NOMO-1 treated with DMSO at 0.1 percent for 48 hours (cell line): ENCODE results near the gene ZFYVE21.
A peak's percentile ranks its signal among the peaks of the same experiment; 100 is the strongest.
"Not testable (repeated sequence)": the region's sequence is repeated elsewhere in the genome, so short reads cannot be mapped to it uniquely, and the experiment has no call there.

Source experiments
- DNase-seq: peaks from one replicate; lab custom pipeline; 2025; ENCODE audit not compliant: unreplicated experiment; lab: John Stamatoyannopoulos, UW

ZFYVE21 gene

DNA sequence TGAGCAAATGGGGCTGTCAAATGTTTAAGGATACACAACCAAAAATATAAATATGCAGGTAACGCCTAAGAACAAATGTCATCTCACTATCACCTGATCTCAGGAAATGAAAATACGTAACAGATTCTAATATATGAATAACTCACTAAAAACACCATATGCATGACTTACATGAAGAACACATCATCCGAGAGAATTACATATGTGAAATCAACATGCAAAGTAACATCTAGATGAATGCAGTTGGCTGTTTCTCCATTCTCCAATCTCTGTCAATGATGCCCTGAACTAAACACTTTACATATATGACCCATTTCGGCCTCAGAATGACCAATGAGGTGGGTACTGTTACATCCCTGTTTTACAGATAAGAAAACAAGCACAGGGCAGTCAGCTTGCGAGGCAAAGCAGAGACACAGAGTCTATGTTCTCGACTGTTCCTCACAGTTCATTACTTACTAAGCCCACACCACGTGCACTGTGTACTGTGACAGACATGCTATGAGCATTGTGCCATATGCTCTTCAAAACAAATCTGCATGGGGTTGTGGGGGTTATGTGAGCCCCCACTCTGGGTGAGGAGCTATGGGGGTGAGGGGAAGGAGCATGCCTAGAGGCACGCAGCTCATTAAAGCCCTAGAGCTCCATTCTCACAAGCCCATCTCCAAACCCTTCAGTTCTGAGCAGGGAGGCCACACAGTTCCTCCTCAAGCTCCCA lies 42.6 kb downstream of the ZFYVE21 start:
- DNase-seq: no peak

DNA sequence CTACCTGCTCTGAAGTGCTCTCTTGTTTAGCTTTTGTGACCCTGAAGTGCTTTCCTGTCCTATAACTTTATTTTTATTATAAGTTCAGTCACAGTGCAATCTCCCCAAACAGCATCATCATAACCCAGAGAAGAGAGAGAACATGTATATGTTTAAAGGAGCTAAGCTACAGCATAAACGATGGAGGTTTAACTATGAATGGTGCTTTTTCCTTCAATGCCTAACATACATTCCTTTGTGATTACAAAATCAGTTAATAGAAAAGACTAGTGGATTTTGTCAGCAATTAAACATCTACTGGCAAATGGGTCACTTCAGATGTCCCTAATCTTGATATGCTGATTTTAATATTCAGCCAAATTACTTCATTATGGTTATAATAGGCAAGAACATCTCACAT lies 46.4 kb downstream of the ZFYVE21 start:
- no peak for DNase-seq

DNA sequence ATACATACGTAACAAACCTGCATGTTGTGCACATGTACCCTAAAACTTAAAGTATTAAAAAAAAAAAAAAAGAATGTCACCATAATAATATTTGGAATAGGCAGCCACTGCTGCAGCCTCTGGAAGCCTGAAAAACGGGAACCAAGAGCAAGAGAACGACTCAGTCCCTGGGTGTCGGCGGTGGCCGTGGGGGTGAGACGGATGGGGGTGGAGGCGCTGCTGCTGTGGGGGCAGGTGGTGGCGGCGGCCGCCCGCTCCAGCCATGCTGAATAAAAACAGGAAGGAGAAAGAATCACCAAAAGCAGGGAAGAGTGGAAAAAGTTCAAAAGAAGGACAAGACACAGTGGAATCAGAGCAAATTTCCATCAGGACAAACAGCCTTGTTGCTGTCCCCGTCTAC lies 46.9 kb downstream of the ZFYVE21 start:
- DNase-seq: peak; percentile 4

DNA sequence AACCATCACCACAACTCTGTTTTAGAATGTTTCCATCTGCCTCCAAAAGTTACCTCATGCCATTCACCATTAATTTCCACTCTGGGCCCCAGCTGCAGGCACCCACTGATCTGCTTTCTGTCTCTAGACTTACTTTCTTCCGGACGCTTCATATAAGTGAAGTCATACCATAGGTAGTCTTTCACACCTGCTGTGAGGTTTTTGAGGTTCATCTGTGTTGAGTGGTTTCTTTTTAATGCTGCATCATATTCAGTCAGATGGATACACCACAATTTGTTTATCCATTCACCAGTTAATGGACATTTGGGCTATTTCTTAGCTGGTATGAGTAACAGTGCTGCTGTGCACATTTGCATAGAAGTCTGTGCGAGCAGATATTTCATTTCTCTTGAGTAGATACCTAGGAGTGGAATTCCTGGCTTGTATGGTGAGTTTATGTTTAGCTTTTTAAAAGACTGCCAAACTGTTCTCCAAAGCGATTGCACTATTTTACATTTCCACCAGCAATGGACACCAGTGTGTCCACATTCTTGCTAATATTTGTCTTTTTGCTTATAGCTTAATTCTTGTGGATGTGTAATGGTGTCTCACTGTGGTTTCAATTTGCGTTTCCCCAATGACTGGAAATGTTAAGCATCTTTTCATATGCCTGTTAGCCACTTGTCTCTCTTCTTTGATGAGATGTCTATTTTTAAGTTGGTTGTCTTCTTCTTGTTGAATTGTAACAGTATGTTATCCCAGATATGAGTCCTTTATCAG lies 48.3 kb downstream of the ZFYVE21 start:
- no peak for DNase-seq

DNA sequence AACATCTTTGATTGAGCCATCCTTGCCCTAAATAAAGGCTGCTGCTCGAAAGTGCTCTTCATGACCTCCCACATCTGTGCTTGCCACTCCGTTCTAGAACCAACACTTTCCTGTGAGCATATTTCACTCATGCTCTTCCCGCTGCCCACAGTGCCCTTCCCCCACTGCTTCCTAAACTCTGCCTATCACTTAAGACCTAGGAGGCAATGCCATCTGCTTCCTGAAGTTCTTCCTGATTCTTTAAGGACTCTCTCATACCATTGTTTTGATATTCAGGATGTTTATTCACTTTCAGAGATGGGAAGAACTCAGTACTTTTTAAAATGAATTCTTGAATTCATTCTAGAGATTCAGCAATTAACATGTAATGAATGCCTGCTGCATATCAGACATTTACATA lies 49.9 kb downstream of the ZFYVE21 start:
- no peak for DNase-seq

DNA sequence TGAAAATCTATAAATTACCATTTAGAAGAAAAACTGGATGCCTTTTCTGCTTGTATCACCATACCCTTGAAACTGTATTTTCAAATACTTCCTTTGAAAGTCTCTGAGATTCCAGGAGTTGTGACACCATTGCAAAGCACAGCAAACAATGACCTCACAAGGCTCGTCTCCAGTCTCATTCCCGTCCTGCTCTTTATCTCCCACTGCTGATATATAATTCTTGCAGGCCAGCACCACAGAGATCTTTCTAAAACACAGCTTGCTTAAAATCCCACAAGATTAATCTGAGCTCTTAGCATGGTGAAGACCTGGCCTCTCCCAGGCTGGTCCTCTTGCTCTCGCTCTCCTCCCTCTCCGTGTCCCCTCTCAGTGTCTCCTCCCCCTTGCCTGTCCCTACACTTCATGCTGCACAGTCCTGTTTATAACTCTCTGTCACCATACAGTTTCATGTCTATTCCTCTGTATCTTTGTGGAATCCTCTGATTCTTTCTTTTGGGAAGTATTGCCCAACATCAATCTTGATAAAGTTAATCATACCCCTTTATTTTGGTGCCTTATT lies 51.8 kb downstream of the ZFYVE21 start:
- DNase-seq: no peak

DNA sequence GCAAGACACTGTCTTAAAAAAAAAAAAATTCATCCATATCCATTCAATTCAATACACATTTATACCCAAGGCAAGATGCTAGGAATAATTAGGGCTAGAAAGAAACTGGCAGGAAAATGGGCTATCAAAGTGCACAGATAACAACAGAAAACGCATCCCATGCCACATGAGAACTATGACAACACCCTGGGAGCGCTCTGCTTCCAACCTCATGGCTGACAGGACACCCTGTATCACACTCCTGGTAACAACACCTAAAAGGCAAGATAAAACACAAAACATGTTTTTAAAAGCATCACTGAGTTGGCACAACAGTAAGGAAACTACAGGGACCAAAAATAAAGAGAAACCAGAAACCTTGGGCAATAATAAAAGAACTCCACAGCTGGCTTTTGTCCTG lies 54.9 kb downstream of the ZFYVE21 start:
- DNase-seq: no peak

- no peak for DNase-seq
Measured at GRCh38 chr14:103770902-103771301, 55.3 kb downstream of the ZFYVE21 start.

GRCh38 chr14:103772078-103772712 lies 56.6 kb downstream of the ZFYVE21 start:
- no peak for DNase-seq

DNA sequence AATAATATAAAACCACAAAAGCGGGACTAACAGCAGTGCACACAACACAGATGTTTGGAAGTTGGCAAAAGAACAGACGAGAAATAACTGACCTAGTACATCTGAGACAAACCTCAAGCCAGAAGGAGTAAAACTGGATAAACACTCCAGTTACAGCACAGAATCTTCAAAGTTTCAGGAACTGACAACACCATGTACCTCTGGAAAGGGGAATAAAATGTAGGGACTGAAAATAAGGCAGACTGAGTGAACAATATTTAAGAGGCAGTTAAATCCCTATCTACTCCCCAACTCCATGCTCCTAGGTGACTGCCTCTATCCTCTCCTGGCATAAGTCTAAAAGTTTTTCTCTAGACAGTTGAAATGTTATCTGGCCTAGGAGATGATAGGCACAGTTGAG lies 57.9 kb downstream of the ZFYVE21 start:
- no peak for DNase-seq

- DNase-seq: no peak
Measured at GRCh38 chr14:103775506-103775905, 59.9 kb downstream of the ZFYVE21 start.

DNA sequence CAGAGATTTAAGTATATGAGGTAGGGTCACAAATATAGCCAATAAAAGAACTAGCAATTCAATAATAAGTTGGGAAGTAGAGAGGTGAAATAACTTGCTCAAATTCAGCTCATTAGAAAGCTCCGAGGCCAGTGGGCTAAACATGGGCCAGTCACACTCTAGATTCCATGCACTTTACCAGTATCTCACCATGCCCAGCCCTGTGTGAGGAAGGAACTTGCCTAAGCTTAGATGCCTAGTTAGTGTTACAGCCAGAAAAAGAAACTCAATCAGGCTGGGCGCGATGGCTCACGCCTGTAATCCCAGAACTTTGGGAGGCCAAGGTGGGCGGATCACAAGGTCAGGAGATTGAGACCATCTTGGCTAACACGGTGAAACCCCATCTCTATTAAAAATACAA lies 60.7 kb downstream of the ZFYVE21 start:
- DNase-seq: not testable (repeated sequence)

GRCh38 chr14:103782376-103782775 lies 66.8 kb downstream of the ZFYVE21 start:
- DNase-seq: no peak
